Gastroesophageal sphincter (tissue), 4 donors: ENCODE results near the gene COLEC12. TPM values are rescaled to one million over a fixed set of nuclear protein-coding genes. Genes with fewer than 3 reads are reported as not detected.

Source experiments
- ATAC-seq: fragments of 150-250 bp; one replicate; pipeline ENCODE4 v1.9.1; 2016; ENCODE audit warnings: mild to moderate bottlenecking, moderate library complexity
- H3K27ac ChIP-seq, 4 donors: fragments of 200-600 bp; sonication (generic) in 3 of 4; 1 replicate in 3 of 4; 2 replicates in 1 of 4; pipeline ENCODE4 v1.5.1; 2016 to 2019
- H3K27me3 ChIP-seq: fragments of 200-600 bp; sonication (generic); one replicate; pipeline ENCODE4 v1.5.1; 2019
- H3K36me3 ChIP-seq, 2 donors: fragments of 200-600 bp; sonication (generic); one replicate each; pipeline ENCODE4 v1.5.1; 2019; ENCODE audit warnings: control low read depth in 1 of 2
- H3K4me1 ChIP-seq, 3 donors: fragments of 200-600 bp; sonication (generic); 1 replicate in 2 of 3; 2 replicates in 1 of 3; pipeline ENCODE4 v1.5.1; 2016 to 2019; ENCODE audit warnings: control low read depth in 2 of 3
- H3K4me3 ChIP-seq, 2 donors: fragments of 200-600 bp; sonication (generic); one replicate each; pipeline ENCODE4 v1.5.1; 2019; ENCODE audit warnings: mild to moderate bottlenecking in 1 of 2, moderate library complexity in 1 of 2
- H3K9me3 ChIP-seq, 3 donors: fragments of 200-600 bp; sonication (generic); one replicate each; pipeline ENCODE4 v1.5.1; 2017 to 2019; ENCODE audit warnings: control low read depth in 2 of 3
- EP300 ChIP-seq: sonication (generic); formaldehyde crosslinking; IDR thresholded peaks from one replicate; pipeline ENCODE4 v1.6.1; 2017; ENCODE audit warnings: antibody characterized with exemption, mild to moderate bottlenecking
- POLR2A ChIP-seq, 2 donors: fragments of 450-650 bp; IDR thresholded peaks; one replicate each; pipeline ENCODE4 v1.6.1; 2017; ENCODE audit warnings: antibody characterized with exemption in 2 of 2, mild to moderate bottlenecking in 2 of 2, moderate library complexity in 1 of 2
- POLR2AphosphoS5 ChIP-seq: sonication (generic); formaldehyde crosslinking; IDR thresholded peaks from one replicate; pipeline ENCODE4 v1.6.1; 2017; ENCODE audit warnings: antibody characterized with exemption
- WGBS, 2 donors: methylation state at CpG; one replicate each; pipeline ENCODE4 v1.1.5; 2018; ENCODE audit warnings: low coverage in 1 of 2; 5-methylcytosine and 5-hydroxymethylcytosine counted together
- total RNA-seq, 4 donors: library from RNA; depleted of rRNA; stranded (reverse); fragments of >200 nt; gene quantifications; one replicate each; pipeline ENCODE4 v1.1.0, GENCODE V29; 2016
- TF ChIP-seq, protein P1 (sequence below), 4 experiments: fragments of 200-600 bp in 2 of 4; fragments of 450-650 bp in 2 of 4; sonication (generic) in 1 of 4; IDR thresholded peaks; one replicate each; pipeline ENCODE4 v1.5.1; 2017 to 2019; ENCODE audit warnings: antibody characterized with exemption in 4 of 4, mild to moderate bottlenecking in 2 of 4, moderate library complexity in 2 of 4

Gene COLEC12
- total RNA-seq, 4 donors from 2014 or later: 21.2 to 40.1 (median 37.1) TPM

- Histone ChIP-seq H3K9me3 (no peaks in the 10 kb centered on the region), H3K4me1 (peaks cover 0 to 21% (median 0%) of the 10 kb centered on the region in 3 donors), H3K36me3 (no peaks in the 10 kb centered on the region), H3K27me3 (no peaks in the 10 kb centered on the region), H3K4me3 (no peak overlapping the region), H3K27ac (no peak overlapping the region)
- WGBS, 2 donors: 95 to 100% methylated on average over 2 to 4 of the region's 4 CpGs
- ATAC-seq: no peak
- TF ChIP-seq POLR2A (IDR thresholded peaks at IDR 0.05): no peak
- no peak for TF ChIP-seq EP300
- TF ChIP-seq, protein P1, sequence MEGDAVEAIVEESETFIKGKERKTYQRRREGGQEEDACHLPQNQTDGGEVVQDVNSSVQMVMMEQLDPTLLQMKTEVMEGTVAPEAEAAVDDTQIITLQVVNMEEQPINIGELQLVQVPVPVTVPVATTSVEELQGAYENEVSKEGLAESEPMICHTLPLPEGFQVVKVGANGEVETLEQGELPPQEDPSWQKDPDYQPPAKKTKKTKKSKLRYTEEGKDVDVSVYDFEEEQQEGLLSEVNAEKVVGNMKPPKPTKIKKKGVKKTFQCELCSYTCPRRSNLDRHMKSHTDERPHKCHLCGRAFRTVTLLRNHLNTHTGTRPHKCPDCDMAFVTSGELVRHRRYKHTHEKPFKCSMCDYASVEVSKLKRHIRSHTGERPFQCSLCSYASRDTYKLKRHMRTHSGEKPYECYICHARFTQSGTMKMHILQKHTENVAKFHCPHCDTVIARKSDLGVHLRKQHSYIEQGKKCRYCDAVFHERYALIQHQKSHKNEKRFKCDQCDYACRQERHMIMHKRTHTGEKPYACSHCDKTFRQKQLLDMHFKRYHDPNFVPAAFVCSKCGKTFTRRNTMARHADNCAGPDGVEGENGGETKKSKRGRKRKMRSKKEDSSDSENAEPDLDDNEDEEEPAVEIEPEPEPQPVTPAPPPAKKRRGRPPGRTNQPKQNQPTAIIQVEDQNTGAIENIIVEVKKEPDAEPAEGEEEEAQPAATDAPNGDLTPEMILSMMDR (IDR thresholded peaks at IDR 0.05): no peak
- TF ChIP-seq POLR2AphosphoS5: no peak
Observed at GRCh38 chr18:506801-507200, 6.3 kb upstream of the COLEC12 start.

DNA sequence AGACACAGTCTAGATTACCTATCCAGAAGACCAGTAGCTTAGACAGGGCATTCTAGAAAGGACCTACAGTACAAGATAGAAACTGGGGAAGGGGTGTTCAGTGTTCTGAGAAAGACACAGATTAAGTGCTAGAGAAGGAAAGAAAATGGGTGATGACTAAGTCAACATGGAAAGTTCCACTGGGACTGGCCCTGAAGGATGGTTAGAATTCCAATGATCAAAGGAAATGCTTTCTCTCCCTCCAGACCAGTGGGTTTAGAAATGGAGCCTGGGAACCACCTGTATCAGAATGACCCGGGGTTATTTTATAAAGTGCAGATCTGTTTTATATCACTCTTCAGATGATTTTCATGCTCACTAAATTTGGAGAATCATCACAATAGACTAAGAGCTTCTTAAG, 5.8 kb upstream of the COLEC12 start:
- Histone ChIP-seq H3K4me1 (peaks cover 0 to 24% (median 0%) of the 10 kb centered on the region in 3 donors), H3K27me3 (no peaks in the 10 kb centered on the region), H3K27ac (no peak overlapping the region), H3K4me3 (no peak overlapping the region), H3K9me3 (no peaks in the 10 kb centered on the region), H3K36me3 (no peaks in the 10 kb centered on the region)
- TF ChIP-seq POLR2AphosphoS5 (no peak), EP300 (no peak)
- WGBS, 2 donors: 70 to 73% methylated on average over 1 of the region's 1 CpG
- ATAC-seq: no peak

GRCh38 chr18:505483-506122, 5.1 kb upstream of the COLEC12 start:
- H3K4me3 ChIP-seq: no peak overlapping the region
- peaks cover 0 to 30% (median 0%) of the 10 kb centered on the region in 3 donors for H3K4me1 ChIP-seq
- WGBS, 2 donors: 78 to 90% methylated on average over 5 to 6 of the region's 6 CpGs
- H3K9me3 ChIP-seq: no peaks in the 10 kb centered on the region
- no peak for ATAC-seq
- no peaks in the 10 kb centered on the region for H3K36me3 ChIP-seq
- H3K27me3 ChIP-seq: no peaks in the 10 kb centered on the region
- TF ChIP-seq POLR2AphosphoS5 (no peak), POLR2A (IDR thresholded peaks at IDR 0.05) (no peak), EP300 (no peak)
- TF ChIP-seq, protein P1 (IDR thresholded peaks at IDR 0.05): no peak
- H3K27ac ChIP-seq: no peak overlapping the region

- Histone ChIP-seq H3K4me1 (peaks cover 0 to 50% (median 9%) of the 10 kb centered on the region in 3 donors), H3K27ac (peak overlapping the region in 3 of 4 donors; percentile 65 to 86 (median 82)), H3K27me3 (peaks cover 8% of the 10 kb centered on the region), H3K9me3 (no peaks in the 10 kb centered on the region), H3K36me3 (no peaks in the 10 kb centered on the region), H3K4me3 (peak overlapping the region in 1 of 2 donors; percentile 79)
- TF ChIP-seq EP300: no peak
- TF ChIP-seq, protein P1 (IDR thresholded peaks at IDR 0.05): no peak
- no peak for TF ChIP-seq POLR2A (IDR thresholded peaks at IDR 0.05)
- no peak for TF ChIP-seq POLR2AphosphoS5
- 10 to 69% methylated on average over 2 to 11 of the region's 11 CpGs for WGBS, 2 donors
- ATAC-seq: no peak
Observed at GRCh38 chr18:501406-501714, 859 bp upstream of the COLEC12 start.

GRCh38 chr18:499776-500631, 497 bp downstream of the COLEC12 start:
- H3K36me3 ChIP-seq: no peaks in the 10 kb centered on the region
- H3K4me3 ChIP-seq: peak overlapping the region; percentile 64 to 79
- H3K27me3 ChIP-seq: peaks cover 8% of the 10 kb centered on the region
- peak overlapping the region in 3 of 4 donors; percentile 65 to 86 (median 82) for H3K27ac ChIP-seq
- no peaks in the 10 kb centered on the region for H3K9me3 ChIP-seq
- TF ChIP-seq POLR2AphosphoS5 (no peak), POLR2A (IDR thresholded peaks at IDR 0.05) (peak in 1 of 2 donors; percentile 7)
- TF ChIP-seq, protein P1 (IDR thresholded peaks at IDR 0.05): peak in 3 of 4 experiments; percentile 16 to 44 (median 30)
- 0 to 1% methylated on average over 1 to 24 of the region's 93 CpGs for WGBS, 2 donors
- H3K4me1 ChIP-seq: peaks cover 0 to 63% (median 9%) of the 10 kb centered on the region in 3 donors
- peak; percentile 28 for ATAC-seq
